ENCODE data around the gene UBR3.
A peak's percentile ranks its signal among the peaks of the same experiment; 100 is the strongest.
"Not testable (repeated sequence)": the region's sequence is repeated elsewhere in the genome, so short reads cannot be mapped to it uniquely, and the experiment has no call there.

Gene UBR3

GRCh38 chr2:169871994-169872393 lies 44.7 kb downstream of the UBR3 start:
- DNase-seq = no peak

GRCh38 chr2:169877398-169877797 lies 50.1 kb downstream of the UBR3 start:
- peak; percentile 70 for DNase-seq

- no peak for DNase-seq
Measured at GRCh38 chr2:169887120-169887519, 59.9 kb downstream of the UBR3 start.

GRCh38 chr2:169891593-169892298 lies 64.5 kb downstream of the UBR3 start:
- DNase-seq = peak; percentile 63

- no peak for DNase-seq
Measured at GRCh38 chr2:169892951-169893350, 65.7 kb downstream of the UBR3 start.

GRCh38 chr2:169895294-169895985 lies 68.2 kb downstream of the UBR3 start:
- no peak for DNase-seq

GRCh38 chr2:169897834-169898233 lies 70.6 kb downstream of the UBR3 start:
- DNase-seq = no peak

- DNase-seq = not testable (repeated sequence)
Measured at GRCh38 chr2:169900103-169900502, 72.8 kb downstream of the UBR3 start.

GRCh38 chr2:169900686-169901085 lies 73.4 kb downstream of the UBR3 start:
- no peak for DNase-seq

GRCh38 chr2:169906731-169907130 lies 79.5 kb downstream of the UBR3 start:
- DNase-seq = no peak

- no peak for DNase-seq
Measured at GRCh38 chr2:169909376-169909775, 82.1 kb downstream of the UBR3 start.

- peak; percentile 86 for DNase-seq
Measured at GRCh38 chr2:169910109-169910799, 83.0 kb downstream of the UBR3 start.

- peak; percentile 18 for DNase-seq
Measured at GRCh38 chr2:169911119-169911518, 83.9 kb downstream of the UBR3 start.

- no peak for DNase-seq
Measured at GRCh38 chr2:169916623-169917022, 89.4 kb downstream of the UBR3 start.

GRCh38 chr2:169923977-169924376 lies 96.7 kb downstream of the UBR3 start:
- no peak for DNase-seq

GRCh38 chr2:169925968-169926367 lies 98.7 kb downstream of the UBR3 start:
- peak; percentile 81 for DNase-seq

GRCh38 chr2:169928463-169928864 lies 101.2 kb downstream of the UBR3 start:
- DNase-seq = peak; percentile 72

- peak; percentile 74 for DNase-seq
Measured at GRCh38 chr2:169933124-169933711, 106.0 kb downstream of the UBR3 start.

GRCh38 chr2:169936652-169937051 lies 109.4 kb downstream of the UBR3 start:
- not testable (repeated sequence) for DNase-seq

- DNase-seq = no peak
Measured at GRCh38 chr2:169945515-169945914, 118.3 kb downstream of the UBR3 start.

GRCh38 chr2:169946092-169946491 lies 118.8 kb downstream of the UBR3 start:
- DNase-seq = no peak

- DNase-seq = no peak
Measured at GRCh38 chr2:169946546-169946945, 119.3 kb downstream of the UBR3 start.

GRCh38 chr2:169955940-169956339 lies 128.7 kb downstream of the UBR3 start:
- no peak for DNase-seq

GRCh38 chr2:169957219-169957618 lies 130.0 kb downstream of the UBR3 start:
- DNase-seq = not testable (repeated sequence)

Measured in hematopoietic multipotent progenitor cell treated with erythropoietin and hydrocortisone succinate and interleukin-3 and kit ligand, for 8 days (in vitro differentiated cells).